NT2/D1 (cell line): ENCODE data around the gene PARK7.

Source experiments
- YY1 ChIP-seq: IDR thresholded peaks from 2 replicates; pipeline ENCODE4 v1.6.1; 2011; ENCODE audit not compliant: insufficient read length, insufficient read depth
- ZNF274 ChIP-seq: IDR thresholded peaks from 2 replicates; pipeline ENCODE4 v1.6.1; 2011; ENCODE audit warnings: mild to moderate bottlenecking, low read depth, low read length

GRCh38 chr1:7922301-7922700, 39.2 kb upstream of the PARK7 start:
- TF ChIP-seq ZNF274 = no peak
- no peak for TF ChIP-seq YY1
